Panc1 (cell line): ENCODE measurements around the gene ZSCAN25. TPM values are rescaled to one million over a fixed set of nuclear protein-coding genes. Genes with fewer than 3 reads are reported as not detected.

Source experiments
- ATAC-seq: fragments of 200-7000 bp; cut with Tn5 transposase; 2 replicates; pipeline ENCODE4 v1.9.1; 2020; ENCODE audit warnings: mild to moderate bottlenecking, moderate library complexity
- BruUV-seq: library from RNA; stranded (reverse); fragments of 400-500 nt; replicated peaks from 2 replicates; lab custom pipeline; 2021; lab: Mats Ljungman, UMichigan
- CTCF ChIA-PET: fragments of 300-600 bp; sonication (Branson Sonifier 250); formaldehyde crosslinking; loops from one replicate; lab custom pipeline; 2022; ENCODE audit warnings: antibody characterized with exemption; lab: Charles Lee
- POLR2A ChIA-PET: fragments of 300-600 bp; sonication (Branson Sonifier 250); formaldehyde crosslinking; loops from one replicate; lab custom pipeline; 2022; ENCODE audit warnings: antibody characterized with exemption; lab: Charles Lee
- DNase-seq: peaks from one replicate; pipeline ENCODE4 v3.0.0-alpha.2; 2010; ENCODE audit warnings: low read depth, low spot score
- H3K27ac ChIP-seq: 2 replicates; pipeline ENCODE4 v1.5.1; 2011; ENCODE audit warnings: mild to moderate bottlenecking, low read length, inconsistent platforms
- H3K27me3 ChIP-seq: fragments of 200-500 bp; sonication (Bioruptor generic); 2 replicates; pipeline ENCODE4 v1.6.0; 2014; ENCODE audit warnings: low read length, inconsistent platforms; ENCODE audit not compliant: control insufficient read depth, insufficient read depth
- H3K36me3 ChIP-seq: fragments of 200-500 bp; sonication (Bioruptor generic); 2 replicates; pipeline ENCODE4 v1.5.1; 2014; ENCODE audit warnings: inconsistent platforms, mild to moderate bottlenecking, low read length, moderate library complexity; ENCODE audit not compliant: control insufficient read depth, insufficient read depth
- H3K4me1 ChIP-seq: 2 replicates; pipeline ENCODE4 v1.5.1; 2011; ENCODE audit warnings: inconsistent platforms, mild to moderate bottlenecking, low read length, moderate library complexity; ENCODE audit not compliant: control insufficient read depth, insufficient read depth
- H3K4me3 ChIP-seq, 2 experiments: 2 replicates each; pipeline ENCODE4 v1.5.1; 2011 to 2012; ENCODE audit warnings: low read depth in 2 of 2, low read length in 2 of 2, mild to moderate bottlenecking in 2 of 2, inconsistent platforms in 1 of 2, moderate library complexity in 1 of 2
- H3K9me3 ChIP-seq: fragments of 200-500 bp; sonication (Bioruptor generic); 2 replicates; pipeline ENCODE4 v1.5.1; 2014; ENCODE audit warnings: low read depth, mild to moderate bottlenecking, inconsistent platforms, low read length, moderate library complexity; ENCODE audit not compliant: control insufficient read depth, insufficient read depth
- CTCF ChIP-seq: fragments of 450-650 bp; IDR thresholded peaks from 2 replicates; pipeline ENCODE4 v1.5.1; 2017; ENCODE audit warnings: mild to moderate bottlenecking
- POLR2AphosphoS5 ChIP-seq: IDR thresholded peaks from 2 replicates; pipeline ENCODE4 v1.6.1; 2012; ENCODE audit warnings: mild to moderate bottlenecking, low read depth, low read length, moderate library complexity
- REST ChIP-seq, 2 experiments: IDR thresholded peaks; 2 replicates each; pipeline ENCODE4 v1.6.1; 2011 to 2012; ENCODE audit warnings: low read depth in 2 of 2, control low read depth in 1 of 2, low read length in 1 of 2, mild to moderate bottlenecking in 1 of 2, moderate library complexity in 1 of 2; ENCODE audit not compliant: insufficient read depth in 1 of 2
- SIN3A ChIP-seq: IDR thresholded peaks from 2 replicates; pipeline ENCODE4 v1.6.1; 2012; ENCODE audit warnings: low read depth, mild to moderate bottlenecking, low read length, moderate library complexity, borderline replicate concordance; ENCODE audit not compliant: insufficient read depth
- TCF7L2 ChIP-seq: IDR thresholded peaks from 2 replicates; pipeline ENCODE4 v1.6.1; 2011; ENCODE audit warnings: mild to moderate bottlenecking, low read depth, low read length, inconsistent platforms
- in situ Hi-C: cut with HindIII; loops from 2 replicates; pipeline ENCODE4 v1.10.0; 2016; ENCODE audit warnings: low sequenced_read_pairs, low pct_unique_long_range_greater_than_20kb
- intact Hi-C: fragments of 100-400 bp; cut with micrococcal nuclease; formaldehyde crosslinking; loops from one replicate; pipeline ENCODE4 v1.10.0; 2022; ENCODE audit not compliant: unreplicated experiment
- total RNA-seq: library from RNA; stranded (reverse); gene quantifications from one replicate; pipeline ENCODE4 v1.2.1, GENCODE V29; 2021; ENCODE audit not compliant: unreplicated experiment

The ZSCAN25 gene
- total RNA-seq, 1 experiment from 2014 or later, result 14.8 TPM

- CTCF ChIA-PET, result no interaction called here
- DNase-seq (no peak), ATAC-seq (peak; percentile 32; the same call in 1 of the 2 replicates)
- no peak overlapping the region for H3K4me3 ChIP-seq
- no peaks in the 10 kb centered on the region for H3K27me3 ChIP-seq
- H3K36me3 ChIP-seq, result peaks cover 21% of the 10 kb centered on the region
- H3K9me3 ChIP-seq, result no peaks in the 10 kb centered on the region
- no peaks in the 10 kb centered on the region for H3K4me1 ChIP-seq
- intact Hi-C loops, result no loop called here
- no TSS peak for BruUV-seq
- POLR2A ChIA-PET, result no interaction called here
- no peak overlapping the region for H3K27ac ChIP-seq
- in situ Hi-C loops, result no loop called here
- TF ChIP-seq SIN3A, result no peak
- TF ChIP-seq REST (IDR thresholded peaks at IDR 0.05; ENCODE audit: insufficient read depth in 1 of 2, low read depth in 2 of 2, low read length in 1 of 2), result no peak
- TF ChIP-seq POLR2AphosphoS5, result no peak
- TF ChIP-seq CTCF, result no peak
- TF ChIP-seq TCF7L2, result no peak
Measured at GRCh38 chr7:99624484-99624883, 7.7 kb downstream of the ZSCAN25 start.

GRCh38 chr7:99625321-99625720 lies 8.6 kb downstream of the ZSCAN25 start:
- BruUV-seq, result no TSS peak
- no peak for ATAC-seq
- Histone ChIP-seq H3K4me1 (no peaks in the 10 kb centered on the region), H3K27ac (no peak overlapping the region), H3K36me3 (peaks cover 18% of the 10 kb centered on the region), H3K27me3 (no peaks in the 10 kb centered on the region), H3K9me3 (no peaks in the 10 kb centered on the region), H3K4me3 (no peak overlapping the region)
- in situ Hi-C loops, result no loop called here
- intact Hi-C loops, result no loop called here
- ChIA-PET CTCF (no interaction called here), POLR2A (no interaction called here)
- DNase-seq, result no peak
- TF ChIP-seq POLR2AphosphoS5 (no peak), CTCF (no peak), REST (IDR thresholded peaks at IDR 0.05; ENCODE audit: insufficient read depth in 1 of 2, low read depth in 2 of 2, low read length in 1 of 2) (no peak), TCF7L2 (no peak), SIN3A (no peak)
